Neural cell (in vitro differentiated cells): ENCODE data around the gene RSPH9. TPM values are rescaled to one million over a fixed set of nuclear protein-coding genes. Genes with fewer than 3 reads are reported as not detected.
A peak's percentile ranks its signal among the peaks of the same experiment; 100 is the strongest.

ENCODE experiments used
- H2AFZ ChIP-seq: fragments of 200-600, 300-800 bp; sonication (generic), shearing (Covaris generic); 2 replicates; pipeline ENCODE4 v1.6.0; 2014; ENCODE audit warnings: low read depth, mild to moderate bottlenecking, antibody characterized with exemption, low read length, moderate library complexity
- H3F3A ChIP-seq: fragments of 200-600 bp; shearing (Covaris generic); 2 replicates; pipeline ENCODE4 v1.6.1; 2016; ENCODE audit warnings: mild to moderate bottlenecking, moderate library complexity, mixed read lengths, antibody characterized with exemption, low read length; ENCODE audit not compliant: insufficient read depth, poor library complexity, severe bottlenecking
- H3K27ac ChIP-seq: fragments of 200-600, 300-800 bp; sonication (generic), shearing (Covaris generic); 2 replicates; pipeline ENCODE4 v1.5.1; 2014; ENCODE audit warnings: mild to moderate bottlenecking, low read length, moderate library complexity
- H3K27me3 ChIP-seq: fragments of 300-800, 200-600 bp; sonication (generic), shearing (Covaris generic); 2 replicates; pipeline ENCODE4 v1.6.0; 2014; ENCODE audit warnings: mild to moderate bottlenecking, low read depth, low read length, moderate library complexity; ENCODE audit not compliant: insufficient read depth
- H3K36me3 ChIP-seq: fragments of 300-800, 200-600 bp; sonication (generic), shearing (Covaris generic); 2 replicates; pipeline ENCODE4 v1.5.1; 2014; ENCODE audit warnings: mild to moderate bottlenecking, antibody characterized with exemption, low read length, moderate library complexity; ENCODE audit not compliant: insufficient read depth
- H3K4me2 ChIP-seq: fragments of 300-800, 200-600 bp; sonication (generic), shearing (Covaris generic); 2 replicates; pipeline ENCODE4 v1.6.0; 2014; ENCODE audit warnings: mild to moderate bottlenecking, low read length
- H3K4me3 ChIP-seq: fragments of 300-800, 200-600 bp; sonication (generic), shearing (Covaris generic); 2 replicates; pipeline ENCODE4 v1.5.1; 2014; ENCODE audit warnings: mild to moderate bottlenecking, low read length, moderate library complexity
- H3K79me2 ChIP-seq: fragments of 200-600 bp; shearing (Covaris generic); replicated peaks from 2 replicates; pipeline ENCODE4 v1.6.0; 2014; ENCODE audit warnings: mild to moderate bottlenecking, low read length, moderate library complexity; ENCODE audit not compliant: insufficient read depth
- H3K9ac ChIP-seq: fragments of 300-800, 200-600 bp; sonication (generic), shearing (Covaris generic); 2 replicates; pipeline ENCODE4 v1.6.1; 2016; ENCODE audit warnings: mild to moderate bottlenecking, low read length, mixed read lengths
- H3K9me2 ChIP-seq: fragments of 200-600 bp; shearing (Covaris generic); 2 replicates; pipeline ENCODE4 v1.6.1; 2016; ENCODE audit warnings: mild to moderate bottlenecking, low read length, mixed read lengths; ENCODE audit not compliant: insufficient read depth
- H3K9me3 ChIP-seq: fragments of 200-600, 300-800 bp; sonication (generic), shearing (Covaris generic); 2 replicates; pipeline ENCODE4 v1.6.1; 2016; ENCODE audit warnings: mild to moderate bottlenecking, mixed run types, low read length, moderate library complexity, mixed read lengths
- H4K20me1 ChIP-seq: fragments of 200-600 bp; shearing (Covaris generic); 2 replicates; pipeline ENCODE4 v1.6.1; 2016; ENCODE audit warnings: mild to moderate bottlenecking, mixed run types; ENCODE audit not compliant: insufficient read depth
- CTCF ChIP-seq: fragments of 450-650 bp; IDR thresholded peaks from 2 replicates; pipeline ENCODE4 v1.5.1; 2014; ENCODE audit warnings: antibody characterized with exemption, mild to moderate bottlenecking, moderate library complexity; ENCODE audit not compliant: poor library complexity, severe bottlenecking
- EP300 ChIP-seq: fragments of 450-650 bp; conservative IDR thresholded peaks from 2 replicates; pipeline ENCODE4 v1.6.1; 2014; ENCODE audit warnings: antibody characterized with exemption, mild to moderate bottlenecking, moderate library complexity; ENCODE audit not compliant: poor library complexity, severe bottlenecking
- EZH2 ChIP-seq: fragments of 200-600, 300-800 bp; shearing (Covaris generic), sonication (generic); IDR thresholded peaks from 2 replicates; pipeline ENCODE4 v1.6.1; 2014; ENCODE audit warnings: antibody characterized with exemption, low read length, borderline replicate concordance, mild to moderate bottlenecking; ENCODE audit not compliant: insufficient read depth, poor library complexity, severe bottlenecking
- MXI1 ChIP-seq: fragments of 450-650 bp; conservative IDR thresholded peaks from 2 replicates; pipeline ENCODE4 v1.6.1; 2014; ENCODE audit warnings: antibody characterized with exemption, mild to moderate bottlenecking; ENCODE audit not compliant: poor library complexity, severe bottlenecking
- POLR2AphosphoS5 ChIP-seq: IDR thresholded peaks from 2 replicates; pipeline ENCODE4 v1.6.1; 2012
- RAD21 ChIP-seq: fragments of 450-650 bp; conservative IDR thresholded peaks from 2 replicates; pipeline ENCODE4 v1.6.1; 2014; ENCODE audit warnings: antibody characterized with exemption, mild to moderate bottlenecking, moderate library complexity
- REST ChIP-seq: IDR thresholded peaks from 2 replicates; pipeline ENCODE4 v1.6.1; 2012; ENCODE audit warnings: borderline replicate concordance
- SMC3 ChIP-seq: fragments of 450-650 bp; conservative IDR thresholded peaks from 2 replicates; pipeline ENCODE4 v1.6.1; 2014; ENCODE audit warnings: antibody characterized with exemption, mild to moderate bottlenecking, moderate library complexity; ENCODE audit not compliant: poor library complexity
- TAF1 ChIP-seq: IDR thresholded peaks from 2 replicates; pipeline ENCODE4 v1.6.1; 2012; ENCODE audit warnings: low read depth
- polyA plus RNA-seq: library from polyadenylated mRNA; depleted of rRNA; stranded (reverse); fragments of >200 nt; gene quantifications from 2 replicates; pipeline ENCODE4 v1.2.3, GENCODE V29; 2014

RSPH9 gene
- polyA plus RNA-seq, 1 donor from 2014 or later, result 0.88 TPM

- H3K9me2 ChIP-seq, result no peaks in the 10 kb centered on the region
- H3K9me3 ChIP-seq, result no peaks in the 10 kb centered on the region
- no peaks in the 10 kb centered on the region for H3K27me3 ChIP-seq
- H3K36me3 ChIP-seq, result peaks cover 3% of the 10 kb centered on the region
- H3K9ac ChIP-seq, result no peak overlapping the region
- H3K4me3 ChIP-seq, result no peak overlapping the region
- H3K4me2 ChIP-seq, result no peak overlapping the region
- H2AFZ ChIP-seq, result no peak overlapping the region
- TF ChIP-seq TAF1, result no peak
- TF ChIP-seq CTCF, result no peak
- TF ChIP-seq MXI1, result no peak
- TF ChIP-seq RAD21, result no peak
- TF ChIP-seq SMC3, result no peak
- no peak for TF ChIP-seq EP300
- no peak for TF ChIP-seq POLR2AphosphoS5
- no peak for TF ChIP-seq REST
- no peak for TF ChIP-seq EZH2
- H3F3A ChIP-seq, result no peaks in the 10 kb centered on the region
- H3K27ac ChIP-seq, result no peak overlapping the region
- H4K20me1 ChIP-seq, result no peaks in the 10 kb centered on the region
- no peaks in the 10 kb centered on the region for H3K79me2 ChIP-seq
These were observed 40.7 kb upstream of the RSPH9 start for GRCh38 chr6:43604174-43604573.

GRCh38 chr6:43606019-43606418 is 38.8 kb upstream of the RSPH9 start:
- no peak overlapping the region for H3K4me2 ChIP-seq
- peaks cover 3% of the 10 kb centered on the region for H3K36me3 ChIP-seq
- H4K20me1 ChIP-seq, result no peaks in the 10 kb centered on the region
- no peak overlapping the region for H3K9ac ChIP-seq
- H3K4me3 ChIP-seq, result no peak overlapping the region
- no peaks in the 10 kb centered on the region for H3K27me3 ChIP-seq
- H3K79me2 ChIP-seq, result no peaks in the 10 kb centered on the region
- H3F3A ChIP-seq, result no peaks in the 10 kb centered on the region
- TF ChIP-seq TAF1, result no peak
- TF ChIP-seq SMC3, result no peak
- TF ChIP-seq RAD21, result no peak
- no peak for TF ChIP-seq EP300
- TF ChIP-seq EZH2, result no peak
- no peaks in the 10 kb centered on the region for H3K9me2 ChIP-seq
- no peak overlapping the region for H2AFZ ChIP-seq
- H3K9me3 ChIP-seq, result no peaks in the 10 kb centered on the region
- no peak overlapping the region for H3K27ac ChIP-seq

GRCh38 chr6:43608310-43608763 is 36.5 kb upstream of the RSPH9 start:
- H3F3A ChIP-seq, result no peaks in the 10 kb centered on the region
- TF ChIP-seq EZH2 (no peak), REST (peak; percentile 25), SMC3 (peak; percentile 75), MXI1 (no peak), RAD21 (peak; percentile 69), CTCF (peak; percentile 84)
- H3K9me2 ChIP-seq, result no peaks in the 10 kb centered on the region
- no peaks in the 10 kb centered on the region for H3K27me3 ChIP-seq
- H4K20me1 ChIP-seq, result no peaks in the 10 kb centered on the region
- H3K4me3 ChIP-seq, result no peak overlapping the region
- H3K27ac ChIP-seq, result no peak overlapping the region
- no peaks in the 10 kb centered on the region for H3K79me2 ChIP-seq
- H3K9me3 ChIP-seq, result no peaks in the 10 kb centered on the region
- no peaks in the 10 kb centered on the region for H3K36me3 ChIP-seq
- no peak overlapping the region for H2AFZ ChIP-seq
- no peak overlapping the region for H3K9ac ChIP-seq
- no peak overlapping the region for H3K4me2 ChIP-seq
